Neural cell (in vitro differentiated cells): Measurements from ENCODE around the gene INPP1. TPM values are rescaled to one million over a fixed set of nuclear protein-coding genes. Genes with fewer than 3 reads are reported as not detected.

Experiments used
- H2AFZ ChIP-seq: fragments of 200-600, 300-800 bp; sonication (generic), shearing (Covaris generic); 2 replicates; pipeline ENCODE4 v1.6.0; 2014; ENCODE audit warnings: low read depth, mild to moderate bottlenecking, antibody characterized with exemption, low read length, moderate library complexity
- H3F3A ChIP-seq: fragments of 200-600 bp; shearing (Covaris generic); 2 replicates; pipeline ENCODE4 v1.6.1; 2016; ENCODE audit warnings: mild to moderate bottlenecking, moderate library complexity, mixed read lengths, antibody characterized with exemption, low read length; ENCODE audit not compliant: insufficient read depth, poor library complexity, severe bottlenecking
- H3K27ac ChIP-seq: fragments of 200-600, 300-800 bp; sonication (generic), shearing (Covaris generic); 2 replicates; pipeline ENCODE4 v1.5.1; 2014; ENCODE audit warnings: mild to moderate bottlenecking, low read length, moderate library complexity
- H3K27me3 ChIP-seq: fragments of 300-800, 200-600 bp; sonication (generic), shearing (Covaris generic); 2 replicates; pipeline ENCODE4 v1.6.0; 2014; ENCODE audit warnings: mild to moderate bottlenecking, low read depth, low read length, moderate library complexity; ENCODE audit not compliant: insufficient read depth
- H3K36me3 ChIP-seq: fragments of 300-800, 200-600 bp; sonication (generic), shearing (Covaris generic); 2 replicates; pipeline ENCODE4 v1.5.1; 2014; ENCODE audit warnings: mild to moderate bottlenecking, antibody characterized with exemption, low read length, moderate library complexity; ENCODE audit not compliant: insufficient read depth
- H3K4me2 ChIP-seq: fragments of 300-800, 200-600 bp; sonication (generic), shearing (Covaris generic); 2 replicates; pipeline ENCODE4 v1.6.0; 2014; ENCODE audit warnings: mild to moderate bottlenecking, low read length
- H3K4me3 ChIP-seq: fragments of 300-800, 200-600 bp; sonication (generic), shearing (Covaris generic); 2 replicates; pipeline ENCODE4 v1.5.1; 2014; ENCODE audit warnings: mild to moderate bottlenecking, low read length, moderate library complexity
- H3K79me2 ChIP-seq: fragments of 200-600 bp; shearing (Covaris generic); replicated peaks from 2 replicates; pipeline ENCODE4 v1.6.0; 2014; ENCODE audit warnings: mild to moderate bottlenecking, low read length, moderate library complexity; ENCODE audit not compliant: insufficient read depth
- H3K9ac ChIP-seq: fragments of 300-800, 200-600 bp; sonication (generic), shearing (Covaris generic); 2 replicates; pipeline ENCODE4 v1.6.1; 2016; ENCODE audit warnings: mild to moderate bottlenecking, low read length, mixed read lengths
- H3K9me2 ChIP-seq: fragments of 200-600 bp; shearing (Covaris generic); 2 replicates; pipeline ENCODE4 v1.6.1; 2016; ENCODE audit warnings: mild to moderate bottlenecking, low read length, mixed read lengths; ENCODE audit not compliant: insufficient read depth
- H3K9me3 ChIP-seq: fragments of 200-600, 300-800 bp; sonication (generic), shearing (Covaris generic); 2 replicates; pipeline ENCODE4 v1.6.1; 2016; ENCODE audit warnings: mild to moderate bottlenecking, mixed run types, low read length, moderate library complexity, mixed read lengths
- H4K20me1 ChIP-seq: fragments of 200-600 bp; shearing (Covaris generic); 2 replicates; pipeline ENCODE4 v1.6.1; 2016; ENCODE audit warnings: mild to moderate bottlenecking, mixed run types; ENCODE audit not compliant: insufficient read depth
- EP300 ChIP-seq: fragments of 450-650 bp; conservative IDR thresholded peaks from 2 replicates; pipeline ENCODE4 v1.6.1; 2014; ENCODE audit warnings: antibody characterized with exemption, mild to moderate bottlenecking, moderate library complexity; ENCODE audit not compliant: poor library complexity, severe bottlenecking
- EZH2 ChIP-seq: fragments of 200-600, 300-800 bp; shearing (Covaris generic), sonication (generic); IDR thresholded peaks from 2 replicates; pipeline ENCODE4 v1.6.1; 2014; ENCODE audit warnings: antibody characterized with exemption, low read length, borderline replicate concordance, mild to moderate bottlenecking; ENCODE audit not compliant: insufficient read depth, poor library complexity, severe bottlenecking
- MXI1 ChIP-seq: fragments of 450-650 bp; conservative IDR thresholded peaks from 2 replicates; pipeline ENCODE4 v1.6.1; 2014; ENCODE audit warnings: antibody characterized with exemption, mild to moderate bottlenecking; ENCODE audit not compliant: poor library complexity, severe bottlenecking
- POLR2AphosphoS5 ChIP-seq: IDR thresholded peaks from 2 replicates; pipeline ENCODE4 v1.6.1; 2012
- RAD21 ChIP-seq: fragments of 450-650 bp; conservative IDR thresholded peaks from 2 replicates; pipeline ENCODE4 v1.6.1; 2014; ENCODE audit warnings: antibody characterized with exemption, mild to moderate bottlenecking, moderate library complexity
- REST ChIP-seq: IDR thresholded peaks from 2 replicates; pipeline ENCODE4 v1.6.1; 2012; ENCODE audit warnings: borderline replicate concordance
- SMC3 ChIP-seq: fragments of 450-650 bp; conservative IDR thresholded peaks from 2 replicates; pipeline ENCODE4 v1.6.1; 2014; ENCODE audit warnings: antibody characterized with exemption, mild to moderate bottlenecking, moderate library complexity; ENCODE audit not compliant: poor library complexity
- TAF1 ChIP-seq: IDR thresholded peaks from 2 replicates; pipeline ENCODE4 v1.6.1; 2012; ENCODE audit warnings: low read depth
- polyA plus RNA-seq: library from polyadenylated mRNA; depleted of rRNA; stranded (reverse); fragments of >200 nt; gene quantifications from 2 replicates; pipeline ENCODE4 v1.2.3, GENCODE V29; 2014
- TF ChIP-seq, protein P1 (sequence below): fragments of 450-650 bp; IDR thresholded peaks from 2 replicates; pipeline ENCODE4 v1.5.1; 2014; ENCODE audit warnings: antibody characterized with exemption, mild to moderate bottlenecking, moderate library complexity; ENCODE audit not compliant: poor library complexity, severe bottlenecking

INPP1 gene
- polyA plus RNA-seq, 1 donor from 2014 or later, result 15.1 TPM

DNA sequence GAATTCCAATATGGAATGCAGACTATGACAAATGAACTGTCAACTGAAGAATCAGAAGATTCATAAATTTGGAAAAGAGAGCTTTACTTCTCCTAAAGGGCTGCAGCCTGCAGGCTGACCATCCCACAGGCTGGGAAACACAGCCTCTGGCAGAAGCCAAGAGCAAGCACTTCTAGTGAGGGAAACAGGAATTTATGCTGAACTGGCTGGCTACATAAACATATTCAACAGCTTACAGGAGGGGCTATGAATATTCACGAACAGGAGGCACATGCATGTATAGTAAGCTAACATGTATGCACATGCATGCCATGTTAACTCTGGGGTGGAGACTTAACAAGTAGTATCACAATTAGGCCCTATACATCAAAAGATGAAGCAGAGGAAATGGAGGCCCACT is 41.3 kb upstream of the INPP1 start:
- no peaks in the 10 kb centered on the region for H3K9me2 ChIP-seq
- no peaks in the 10 kb centered on the region for H4K20me1 ChIP-seq
- no peak for TF ChIP-seq REST
- TF ChIP-seq, protein P1, sequence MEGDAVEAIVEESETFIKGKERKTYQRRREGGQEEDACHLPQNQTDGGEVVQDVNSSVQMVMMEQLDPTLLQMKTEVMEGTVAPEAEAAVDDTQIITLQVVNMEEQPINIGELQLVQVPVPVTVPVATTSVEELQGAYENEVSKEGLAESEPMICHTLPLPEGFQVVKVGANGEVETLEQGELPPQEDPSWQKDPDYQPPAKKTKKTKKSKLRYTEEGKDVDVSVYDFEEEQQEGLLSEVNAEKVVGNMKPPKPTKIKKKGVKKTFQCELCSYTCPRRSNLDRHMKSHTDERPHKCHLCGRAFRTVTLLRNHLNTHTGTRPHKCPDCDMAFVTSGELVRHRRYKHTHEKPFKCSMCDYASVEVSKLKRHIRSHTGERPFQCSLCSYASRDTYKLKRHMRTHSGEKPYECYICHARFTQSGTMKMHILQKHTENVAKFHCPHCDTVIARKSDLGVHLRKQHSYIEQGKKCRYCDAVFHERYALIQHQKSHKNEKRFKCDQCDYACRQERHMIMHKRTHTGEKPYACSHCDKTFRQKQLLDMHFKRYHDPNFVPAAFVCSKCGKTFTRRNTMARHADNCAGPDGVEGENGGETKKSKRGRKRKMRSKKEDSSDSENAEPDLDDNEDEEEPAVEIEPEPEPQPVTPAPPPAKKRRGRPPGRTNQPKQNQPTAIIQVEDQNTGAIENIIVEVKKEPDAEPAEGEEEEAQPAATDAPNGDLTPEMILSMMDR, result no peak
- TF ChIP-seq SMC3, result no peak
- TF ChIP-seq EP300, result no peak
- TF ChIP-seq MXI1, result no peak
- TF ChIP-seq EZH2, result no peak
- no peak for TF ChIP-seq POLR2AphosphoS5
- H3K4me3 ChIP-seq, result no peak overlapping the region
- no peak overlapping the region for H3K4me2 ChIP-seq
- H3K9ac ChIP-seq, result no peak overlapping the region
- H3K79me2 ChIP-seq, result no peaks in the 10 kb centered on the region
- no peak overlapping the region for H3K27ac ChIP-seq
- H2AFZ ChIP-seq, result no peak overlapping the region
- no peaks in the 10 kb centered on the region for H3K36me3 ChIP-seq
- no peaks in the 10 kb centered on the region for H3F3A ChIP-seq
- no peaks in the 10 kb centered on the region for H3K27me3 ChIP-seq
- H3K9me3 ChIP-seq, result no peaks in the 10 kb centered on the region

GRCh38 chr2:190303647-190304046 is 39.7 kb upstream of the INPP1 start:
- no peaks in the 10 kb centered on the region for H3K9me3 ChIP-seq
- H3K27me3 ChIP-seq, result no peaks in the 10 kb centered on the region
- H3K79me2 ChIP-seq, result no peaks in the 10 kb centered on the region
- no peak overlapping the region for H3K9ac ChIP-seq
- H3K27ac ChIP-seq, result no peak overlapping the region
- no peaks in the 10 kb centered on the region for H3F3A ChIP-seq
- no peaks in the 10 kb centered on the region for H3K36me3 ChIP-seq
- TF ChIP-seq MXI1 (no peak), POLR2AphosphoS5 (no peak), SMC3 (no peak), TAF1 (no peak), EP300 (no peak), EZH2 (no peak), REST (no peak), RAD21 (no peak)
- TF ChIP-seq, protein P1, result no peak
- no peak overlapping the region for H3K4me3 ChIP-seq
- no peaks in the 10 kb centered on the region for H3K9me2 ChIP-seq
- H2AFZ ChIP-seq, result no peak overlapping the region
- no peaks in the 10 kb centered on the region for H4K20me1 ChIP-seq
- no peak overlapping the region for H3K4me2 ChIP-seq
